GM12891 (cell line): Measurements from ENCODE around the gene STXBP6.

ENCODE experiments used
- POLR2A ChIP-seq: IDR thresholded peaks from 2 replicates; pipeline ENCODE4 v1.6.1; 2011; ENCODE audit warnings: low read depth, low read length, control low read depth
- POU2F2 ChIP-seq: IDR thresholded peaks from 2 replicates; pipeline ENCODE4 v1.6.1; 2011; ENCODE audit warnings: low read depth, mild to moderate bottlenecking, control low read depth, low read length, moderate library complexity
- SPI1 ChIP-seq: IDR thresholded peaks from 2 replicates; pipeline ENCODE4 v1.6.1; 2011; ENCODE audit warnings: low read depth, low read length, control low read depth

DNA sequence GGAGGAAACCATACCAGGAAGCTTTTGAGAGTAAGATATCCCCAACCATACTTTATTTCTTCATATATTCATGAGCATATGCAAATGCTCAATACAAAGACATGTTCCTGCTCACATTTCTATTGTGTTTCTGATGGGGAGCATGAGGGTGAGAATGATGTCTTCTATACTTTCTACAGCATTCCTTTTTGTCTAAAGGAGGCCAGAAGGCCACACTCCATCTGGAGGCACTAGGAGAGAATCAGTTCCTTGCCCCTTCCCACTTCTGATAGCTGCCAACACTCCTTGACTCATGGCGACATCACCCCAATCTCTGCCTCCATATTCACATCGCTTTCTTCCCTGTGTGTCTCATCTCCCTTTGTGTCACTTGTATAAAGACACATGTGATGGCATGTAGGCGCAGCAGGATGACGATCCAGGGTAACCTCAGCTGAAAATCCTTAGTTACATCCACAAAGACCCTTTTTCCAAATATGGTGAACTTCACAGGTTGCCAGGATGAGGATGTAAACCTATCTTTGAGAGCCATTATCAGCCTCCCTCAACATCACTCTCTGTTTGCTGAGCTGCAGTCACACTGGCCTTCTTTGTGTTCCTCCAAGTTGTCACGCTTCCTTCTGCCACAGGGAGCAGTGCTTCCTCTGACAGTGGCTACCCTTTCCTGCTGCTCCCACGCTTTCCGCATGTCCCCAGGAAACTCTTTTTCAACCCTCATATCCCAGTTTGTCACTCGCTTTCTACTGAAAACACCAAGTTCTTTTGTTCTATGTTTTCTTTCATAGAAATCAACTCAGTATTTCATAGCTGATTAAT is 96.9 kb downstream of the STXBP6 start:
- TF ChIP-seq SPI1 (no peak), POLR2A (no peak), POU2F2 (no peak)
